H1 (cell line): Measurements from ENCODE around the gene SPATA13. TPM values are rescaled to one million over a fixed set of nuclear protein-coding genes. Genes with fewer than 3 reads are reported as not detected.

Experiments
- CTCF ChIA-PET: fragments of 300-600 bp; sonication (Branson Sonifier 250); formaldehyde crosslinking; loops from one replicate; lab custom pipeline; 2021; ENCODE audit not compliant: partially characterized antibody; lab: Charles Lee
- POLR2A ChIA-PET: fragments of 300-600 bp; sonication (Branson Sonifier 250); formaldehyde crosslinking; loops from one replicate; lab custom pipeline; 2021; ENCODE audit warnings: inconsistent platforms; ENCODE audit not compliant: partially characterized antibody; lab: Charles Lee
- DNase-seq, 2 experiments: peaks; one replicate each; pipeline versions ENCODE4 v3.0.0 to v3.0.0-alpha.2; 2010 to 2022; ENCODE audit warnings: low spot score in 2 of 2, low read depth in 1 of 2, mixed read lengths in 1 of 2
- FAIRE-seq: peaks from 2 replicates; lab custom pipeline; 2011; peaks lifted over from hg19 to GRCh38; lab: Jason Lieb, UNC
- H2AFZ ChIP-seq: 2 replicates; pipeline ENCODE4 v1.8.1; 2012; ENCODE audit warnings: low read length, inconsistent platforms
- H2AK5ac ChIP-seq: 2 replicates; pipeline ENCODE4 v1.6.1; 2013; ENCODE audit warnings: low read depth, low read length
- H2BK120ac ChIP-seq: replicated peaks from 2 replicates; pipeline ENCODE3; 2013; ENCODE audit warnings: low read depth, low read length, inconsistent platforms
- H2BK12ac ChIP-seq: 2 replicates; pipeline ENCODE4 v1.6.1; 2013; ENCODE audit warnings: low read depth, low read length
- H2BK15ac ChIP-seq: 2 replicates; pipeline ENCODE4 v1.6.1; 2013; ENCODE audit warnings: low read length
- H2BK20ac ChIP-seq: 2 replicates; pipeline ENCODE4 v1.6.1; 2013; ENCODE audit warnings: low read length
- H2BK5ac ChIP-seq: 2 replicates; pipeline ENCODE4 v1.6.1; 2013; ENCODE audit warnings: low read depth, low read length
- H3K14ac ChIP-seq: 2 replicates; pipeline ENCODE4 v1.6.1; 2013; ENCODE audit warnings: inconsistent platforms; ENCODE audit not compliant: insufficient read length
- H3K18ac ChIP-seq: 2 replicates; pipeline ENCODE4 v1.6.1; 2013; ENCODE audit warnings: low read length; ENCODE audit errors: extremely low read depth
- H3K23ac ChIP-seq: 2 replicates; pipeline ENCODE4 v1.6.1; 2013; ENCODE audit warnings: inconsistent platforms; ENCODE audit not compliant: insufficient read length
- H3K23me2 ChIP-seq: 2 replicates; pipeline ENCODE4 v1.6.1; 2013; ENCODE audit warnings: low read depth, low read length
- H3K27ac ChIP-seq: 2 replicates; pipeline ENCODE4 v1.6.1; 2011; ENCODE audit warnings: low read depth, low read length, inconsistent platforms
- H3K27me3 ChIP-seq, 4 experiments: replicated peaks in 1 of 4; 1 replicate in 1 of 4; 2 replicates in 3 of 4; pipeline versions ENCODE4 v1.6.1 to v1.8.1; 2011 to 2013; ENCODE audit warnings: low read length in 3 of 4, mild to moderate bottlenecking in 3 of 4, inconsistent platforms in 2 of 4, mixed read lengths in 2 of 4, moderate library complexity in 1 of 4; ENCODE audit not compliant: control insufficient read depth in 3 of 4, insufficient read depth in 3 of 4; ENCODE audit errors: extremely low read depth in 1 of 4
- H3K36me3 ChIP-seq, 4 experiments: 2 replicates each; pipeline versions ENCODE4 v1.6.1 to v1.8.1; 2011 to 2013; ENCODE audit warnings: mild to moderate bottlenecking in 4 of 4, low read length in 3 of 4, moderate library complexity in 2 of 4, control low read depth in 1 of 4, inconsistent platforms in 1 of 4; ENCODE audit not compliant: insufficient read depth in 4 of 4, control insufficient read depth in 2 of 4
- H3K4ac ChIP-seq: replicated peaks from 2 replicates; pipeline ENCODE3; 2013; ENCODE audit warnings: low read length, low read depth, mixed read lengths, inconsistent platforms; ENCODE audit not compliant: insufficient read length
- H3K4me1 ChIP-seq, 4 experiments: replicated peaks in 1 of 4; 1 replicate in 1 of 4; 2 replicates in 3 of 4; pipeline versions ENCODE4 v1.6.1 to v1.8.1; 2011 to 2013; ENCODE audit warnings: low read length in 3 of 4, inconsistent platforms in 2 of 4, mixed read lengths in 1 of 4; ENCODE audit not compliant: insufficient read depth in 4 of 4, control insufficient read depth in 3 of 4
- H3K4me2 ChIP-seq, 2 experiments: 2 replicates each; pipeline versions ENCODE4 v1.6.1 to v1.8.1; 2011 to 2013; ENCODE audit warnings: low read depth in 2 of 2, low read length in 2 of 2, control low read depth in 1 of 2, inconsistent platforms in 1 of 2, mild to moderate bottlenecking in 1 of 2; ENCODE audit not compliant: insufficient read depth in 1 of 2
- H3K4me3 ChIP-seq, 4 experiments: fragments of 200-600, 300-600 bp in 1 of 4; sonication (generic), shearing (Covaris generic), sonication (Bioruptor Twin) in 1 of 4; 2 replicates each; pipeline versions ENCODE4 v1.5.1 to v1.8.1; 2011 to 2016; ENCODE audit warnings: low read length in 4 of 4, low read depth in 3 of 4, control low read depth in 2 of 4, inconsistent platforms in 2 of 4, mild to moderate bottlenecking in 2 of 4, mixed read lengths in 1 of 4, moderate library complexity in 1 of 4; ENCODE audit not compliant: insufficient read depth in 2 of 4; ENCODE audit errors: extremely low read depth in 1 of 4
- H3K56ac ChIP-seq: replicated peaks from 2 replicates; pipeline ENCODE3; 2013; ENCODE audit warnings: low read depth, mild to moderate bottlenecking, mixed read lengths, low read length, inconsistent platforms; ENCODE audit not compliant: insufficient read length
- H3K79me1 ChIP-seq: 2 replicates; pipeline ENCODE4 v1.6.1; 2013; ENCODE audit warnings: low read depth, low read length, control low read depth
- H3K79me2 ChIP-seq, 2 experiments: 2 replicates each; pipeline versions ENCODE4 v1.6.1 to v1.8.1; 2012 to 2013; ENCODE audit warnings: low read length in 2 of 2, mild to moderate bottlenecking in 2 of 2, inconsistent platforms in 1 of 2; ENCODE audit not compliant: insufficient read depth in 2 of 2, control insufficient read depth in 1 of 2
- H3K9ac ChIP-seq, 4 experiments: replicated peaks in 1 of 4; 1 replicate in 1 of 4; 2 replicates in 3 of 4; pipeline versions ENCODE4 v1.6.1 to v1.8.1; 2011 to 2013; ENCODE audit warnings: low read depth in 3 of 4, low read length in 3 of 4, control low read depth in 2 of 4, mild to moderate bottlenecking in 2 of 4, moderate library complexity in 2 of 4, inconsistent platforms in 1 of 4; ENCODE audit errors: extremely low read depth in 1 of 4
- H3K9me3 ChIP-seq, 2 experiments: 2 replicates each; pipeline versions ENCODE4 v1.6.1 to v1.8.1; 2012 to 2013; ENCODE audit warnings: mild to moderate bottlenecking in 2 of 2, moderate library complexity in 2 of 2, control low read depth in 1 of 2, inconsistent platforms in 1 of 2, low read depth in 1 of 2, low read length in 1 of 2, mixed read lengths in 1 of 2; ENCODE audit not compliant: insufficient read depth in 2 of 2
- H4K20me1 ChIP-seq, 2 experiments: replicated peaks in 1 of 2; 2 replicates each; pipeline versions ENCODE3 to v1.8.1; 2011 to 2013; ENCODE audit warnings: inconsistent platforms in 2 of 2, low read length in 2 of 2, mild to moderate bottlenecking in 1 of 2; ENCODE audit not compliant: insufficient read depth in 2 of 2, control insufficient read depth in 1 of 2
- H4K5ac ChIP-seq: 2 replicates; pipeline ENCODE4 v1.6.1; 2013; ENCODE audit warnings: low read length, low read depth, mixed read lengths, inconsistent platforms; ENCODE audit not compliant: insufficient read length
- H4K8ac ChIP-seq: 2 replicates; pipeline ENCODE4 v1.8.0; 2013; ENCODE audit warnings: mild to moderate bottlenecking, moderate library complexity, low read length, inconsistent platforms; ENCODE audit not compliant: insufficient read depth; ENCODE audit errors: extremely low read depth
- H4K91ac ChIP-seq: replicated peaks from 2 replicates; pipeline ENCODE3; 2013; ENCODE audit warnings: low read length, mixed read lengths, inconsistent platforms; ENCODE audit not compliant: insufficient read length
- NRF1 ChIP-seq: IDR thresholded peaks from 2 replicates; pipeline ENCODE4 v1.6.1; 2011; ENCODE audit warnings: mild to moderate bottlenecking, low read depth, low read length, improper control_type of control experiment
- polyA plus RNA-seq, 7 experiments: library from polyadenylated mRNA; depleted of rRNA in 3 of 7; stranded (reverse) in 5 of 7; unstranded in 2 of 7; fragments of >200 nt in 5 of 7; fragments of 200-250 nt in 2 of 7; gene quantifications; 1 replicate in 5 of 7; 2 replicates in 1 of 7; 4 replicates in 1 of 7; pipeline versions ENCODE4 v1.2.1 to v1.2.3, GENCODE V29; 2011 to 2013; ENCODE audit warnings: missing spikeins in 2 of 7, mixed read lengths in 2 of 7
- total RNA-seq: library from RNA; stranded (reverse); fragmentation: NEBNext Ultra II Directional; extraction: Animal tissue kit (Norgen Biotek cat#: 25700); gene quantifications from 2 replicates; pipeline ENCODE4 v1.2.1, GENCODE V29; 2021

Gene SPATA13
- total and polyA plus RNA-seq, 2 of the 8 experiments (the other 6 are each of a cell fraction or from before 2014, with no cell fraction given), result 12.6 to 30.9 TPM

DNA sequence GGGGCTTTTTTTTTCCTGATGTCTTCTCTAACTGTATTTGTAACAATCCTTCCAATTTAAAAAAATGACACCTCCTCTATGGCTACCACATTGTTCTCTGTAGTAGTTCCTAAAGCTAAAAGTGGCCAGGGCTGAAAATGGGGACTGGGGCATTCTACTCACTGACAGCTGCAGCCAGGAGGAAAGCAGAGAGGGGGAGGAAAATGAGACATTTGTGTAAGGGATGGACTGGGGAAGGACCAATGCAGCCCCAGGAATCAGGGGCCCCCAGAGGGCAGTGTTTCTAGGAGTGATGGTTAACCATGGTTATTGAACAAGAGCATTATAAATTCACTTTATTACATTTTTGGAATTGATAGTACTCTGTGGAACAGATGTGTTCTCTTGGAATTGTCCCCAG lies 114.5 kb downstream of the SPATA13 start:
- no peak overlapping the region for H3K4ac ChIP-seq
- H4K20me1 ChIP-seq, result peaks cover 0 to 2% of the 10 kb centered on the region in 2 experiments
- H3K18ac ChIP-seq, result no peak overlapping the region
- no peak overlapping the region for H3K27ac ChIP-seq
- no peak overlapping the region for H3K56ac ChIP-seq
- FAIRE-seq (no peak), DNase-seq (no peak)
- H4K91ac ChIP-seq, result no peak overlapping the region
- no peak overlapping the region for H2AFZ ChIP-seq
- H3K4me3 ChIP-seq, result no peak overlapping the region
- H3K79me1 ChIP-seq, result no peaks in the 10 kb centered on the region
- H3K23ac ChIP-seq, result no peak overlapping the region
- no peak overlapping the region for H2BK5ac ChIP-seq
- H3K27me3 ChIP-seq, result no peaks in the 10 kb centered on the region
- no peak overlapping the region for H3K4me2 ChIP-seq
- no peak overlapping the region for H3K14ac ChIP-seq
- H2AK5ac ChIP-seq, result no peak overlapping the region
- POLR2A ChIA-PET, result no interaction called here
- no peak overlapping the region for H2BK20ac ChIP-seq
- no peak overlapping the region for H4K5ac ChIP-seq
- H2BK12ac ChIP-seq, result no peak overlapping the region
- no peak overlapping the region for H3K9ac ChIP-seq
- no peaks in the 10 kb centered on the region for H3K36me3 ChIP-seq
- no peak overlapping the region for H2BK120ac ChIP-seq
- H3K23me2 ChIP-seq, result no peaks in the 10 kb centered on the region
- H3K4me1 ChIP-seq, result no peaks in the 10 kb centered on the region
- H3K79me2 ChIP-seq, result no peaks in the 10 kb centered on the region
- CTCF ChIA-PET, result interaction anchor here (1.0 kb wide), 1 partner anchor 10 kb away, joined by 4 read pairs; no protein-coding TSS in a partner anchor
- H4K8ac ChIP-seq, result no peak overlapping the region
- no peak overlapping the region for H2BK15ac ChIP-seq
- no peaks in the 10 kb centered on the region for H3K9me3 ChIP-seq
- no peak for TF ChIP-seq NRF1
